Upper lobe of left lung (tissue), 6 donors: Measurements from ENCODE around the gene PRSS57. TPM values are rescaled to one million over a fixed set of nuclear protein-coding genes. Genes with fewer than 3 reads are reported as not detected.
A peak's percentile ranks its signal among the peaks of the same experiment; 100 is the strongest.

Experiments used
- ATAC-seq, 2 donors: fragments of 200-7000 bp; cut with Tn5 transposase; one replicate each; pipeline ENCODE4 v1.9.1; 2022; ENCODE audit warnings: mild to moderate bottlenecking in 2 of 2, moderate library complexity in 2 of 2; ENCODE audit not compliant: low FRiP score in 2 of 2
- DNase-seq, 2 donors: peaks; one replicate each; pipeline ENCODE4 v3.0.0-alpha.2; 2019 to 2020
- H3K27ac ChIP-seq, 4 donors: fragments of 200-600 bp; sonication (generic); one replicate each; pipeline ENCODE4 v1.5.1; 2016 to 2019
- H3K27me3 ChIP-seq, 4 donors: fragments of 200-600 bp; sonication (generic); one replicate each; pipeline ENCODE4 v1.5.1; 2017 to 2019
- H3K36me3 ChIP-seq, 4 donors: fragments of 200-600 bp; sonication (generic); one replicate each; pipeline ENCODE4 v1.5.1; 2016 to 2019
- H3K4me1 ChIP-seq, 4 donors: fragments of 200-600 bp; sonication (generic); one replicate each; pipeline ENCODE4 v1.5.1; 2018 to 2019
- H3K4me3 ChIP-seq, 4 donors: fragments of 200-600 bp; sonication (generic); one replicate each; pipeline ENCODE4 v1.5.1; 2017 to 2019; ENCODE audit warnings: mild to moderate bottlenecking in 2 of 4, moderate library complexity in 1 of 4
- H3K9me3 ChIP-seq, 4 donors: fragments of 200-600 bp; sonication (generic); one replicate each; pipeline ENCODE4 v1.5.1; 2018 to 2019
- CTCF ChIP-seq, 6 experiments: fragments of 450-650 bp in 4 of 6; fragments of 200-600 bp in 2 of 6; sonication (generic) in 2 of 6; IDR thresholded peaks; one replicate each; pipeline ENCODE4 v1.5.1; 2016 to 2019; ENCODE audit warnings: antibody characterized with exemption in 6 of 6
- EP300 ChIP-seq, 4 donors: sonication (generic); formaldehyde crosslinking; IDR thresholded peaks; one replicate each; pipeline ENCODE4 v1.5.1; 2017; ENCODE audit warnings: antibody characterized with exemption in 4 of 4, control low read depth in 2 of 4
- POLR2A ChIP-seq, 4 donors: fragments of 450-650 bp; IDR thresholded peaks; one replicate each; pipeline ENCODE4 v1.5.1; 2016 to 2017; ENCODE audit warnings: antibody characterized with exemption in 4 of 4, mild to moderate bottlenecking in 2 of 4
- POLR2AphosphoS5 ChIP-seq, 2 donors: sonication (generic); formaldehyde crosslinking; IDR thresholded peaks; one replicate each; pipeline ENCODE4 v1.5.1; 2017; ENCODE audit warnings: antibody characterized with exemption in 2 of 2
- WGBS, 2 donors: methylation state at CpG; one replicate each; pipeline ENCODE4 v1.1.5; 2017 to 2018; 5-methylcytosine and 5-hydroxymethylcytosine counted together
- total RNA-seq, 6 donors: library from RNA; depleted of rRNA in 4 of 6; stranded (reverse); fragments of >200 nt in 4 of 6; gene quantifications; one replicate each; pipeline versions ENCODE4 v1.1.0 to v1.2.1, GENCODE V29; 2016 to 2021
- donor health status: DM: no; HTN: no; CAD: no; lungs with moderate emphysema.
- donor health status: DM: no; HTN: yes; CAD: no; lungs with severe emphysema.

Gene PRSS57
- total RNA-seq, 6 donors from 2014 or later = 0.37 to 0.46 TPM; not detected in 4

- Histone ChIP-seq H3K9me3 (no peaks in the 10 kb centered on the region), H3K27me3 (no peaks in the 10 kb centered on the region), H3K4me1 (no peaks in the 10 kb centered on the region), H3K27ac (no peak overlapping the region), H3K36me3 (peaks cover 24 to 85% (median 73%) of the 10 kb centered on the region in 4 donors), H3K4me3 (no peak overlapping the region)
- ATAC-seq (no peak), DNase-seq (peak in 1 of 2 donors; percentile 83)
- WGBS, 2 donors = 93 to 94% methylated on average over 50 to 52 of the region's 52 CpGs
- TF ChIP-seq EP300 (IDR thresholded peaks at IDR 0.05) (no peak), CTCF (IDR thresholded peaks at IDR 0.05) (no peak), POLR2AphosphoS5 (IDR thresholded peaks at IDR 0.05) (no peak), POLR2A (IDR thresholded peaks at IDR 0.05) (no peak)
Measured at GRCh38 chr19:647566-648284, 47.5 kb downstream of the PRSS57 start.

- Histone ChIP-seq H3K9me3 (no peaks in the 10 kb centered on the region), H3K27me3 (no peaks in the 10 kb centered on the region), H3K4me1 (no peaks in the 10 kb centered on the region), H3K27ac (no peak overlapping the region), H3K4me3 (no peak overlapping the region), H3K36me3 (peaks cover 24 to 77% (median 67%) of the 10 kb centered on the region in 4 donors)
- no peak for TF ChIP-seq EP300 (IDR thresholded peaks at IDR 0.05)
- TF ChIP-seq POLR2AphosphoS5 (IDR thresholded peaks at IDR 0.05) = no peak
- no peak for TF ChIP-seq CTCF (IDR thresholded peaks at IDR 0.05)
- TF ChIP-seq POLR2A (IDR thresholded peaks at IDR 0.05) = no peak
- peak in 1 of 2 donors; percentile 81 for DNase-seq
- no peak for ATAC-seq
- 92 to 94% methylated on average over 21 to 42 of the region's 48 CpGs for WGBS, 2 donors
Measured at GRCh38 chr19:646779-647565, 48.3 kb downstream of the PRSS57 start.

GRCh38 chr19:645912-646778 lies 49.1 kb downstream of the PRSS57 start:
- ATAC-seq (no peak), DNase-seq (peak in 1 of 2 donors; percentile 77)
- TF ChIP-seq POLR2A (IDR thresholded peaks at IDR 0.05) = no peak
- TF ChIP-seq POLR2AphosphoS5 (IDR thresholded peaks at IDR 0.05) = no peak
- TF ChIP-seq EP300 (IDR thresholded peaks at IDR 0.05) = no peak
- TF ChIP-seq CTCF (IDR thresholded peaks at IDR 0.05) = no peak
- H3K4me1 ChIP-seq = no peaks in the 10 kb centered on the region
- H3K27me3 ChIP-seq = no peaks in the 10 kb centered on the region
- no peaks in the 10 kb centered on the region for H3K9me3 ChIP-seq
- WGBS, 2 donors = 94 to 97% methylated on average over 25 to 55 of the region's 62 CpGs
- no peak overlapping the region for H3K4me3 ChIP-seq
- H3K27ac ChIP-seq = no peak overlapping the region
- peaks cover 17 to 69% (median 59%) of the 10 kb centered on the region in 4 donors for H3K36me3 ChIP-seq

- Histone ChIP-seq H3K4me3 (no peak overlapping the region), H3K27me3 (no peaks in the 10 kb centered on the region), H3K27ac (no peak overlapping the region), H3K4me1 (peaks cover 3 to 4% (median 3%) of the 10 kb centered on the region in 4 donors), H3K9me3 (no peaks in the 10 kb centered on the region), H3K36me3 (peaks cover 15 to 57% (median 51%) of the 10 kb centered on the region in 4 donors)
- WGBS, 2 donors = 87 to 100% methylated on average over 3 to 12 of the region's 14 CpGs
- no peak for ATAC-seq
- DNase-seq = peak in 1 of 2 donors; percentile 78
- TF ChIP-seq EP300 (IDR thresholded peaks at IDR 0.05) (no peak), POLR2A (IDR thresholded peaks at IDR 0.05) (no peak), POLR2AphosphoS5 (IDR thresholded peaks at IDR 0.05) (no peak), CTCF (IDR thresholded peaks at IDR 0.05) (no peak)
Measured at GRCh38 chr19:644789-645188, 50.5 kb downstream of the PRSS57 start.
